H1 (cell line): ENCODE measurements around the gene HDAC9. TPM values are rescaled to one million over a fixed set of nuclear protein-coding genes. Genes with fewer than 3 reads are reported as not detected.

Source experiments
- CTCF ChIA-PET: fragments of 300-600 bp; sonication (Branson Sonifier 250); formaldehyde crosslinking; loops from one replicate; lab custom pipeline; 2021; ENCODE audit not compliant: partially characterized antibody; lab: Charles Lee
- POLR2A ChIA-PET: fragments of 300-600 bp; sonication (Branson Sonifier 250); formaldehyde crosslinking; loops from one replicate; lab custom pipeline; 2021; ENCODE audit warnings: inconsistent platforms; ENCODE audit not compliant: partially characterized antibody; lab: Charles Lee
- DNase-seq, 2 experiments: peaks; one replicate each; pipeline versions ENCODE4 v3.0.0 to v3.0.0-alpha.2; 2010 to 2022; ENCODE audit warnings: low spot score in 2 of 2, low read depth in 1 of 2, mixed read lengths in 1 of 2
- FAIRE-seq: peaks from 2 replicates; lab custom pipeline; 2011; peaks lifted over from hg19 to GRCh38; lab: Jason Lieb, UNC
- H2AFZ ChIP-seq: 2 replicates; pipeline ENCODE4 v1.8.1; 2012; ENCODE audit warnings: low read length, inconsistent platforms
- H2AK5ac ChIP-seq: 2 replicates; pipeline ENCODE4 v1.6.1; 2013; ENCODE audit warnings: low read depth, low read length
- H2BK120ac ChIP-seq: replicated peaks from 2 replicates; pipeline ENCODE3; 2013; ENCODE audit warnings: low read depth, low read length, inconsistent platforms
- H2BK12ac ChIP-seq: 2 replicates; pipeline ENCODE4 v1.6.1; 2013; ENCODE audit warnings: low read depth, low read length
- H2BK15ac ChIP-seq: 2 replicates; pipeline ENCODE4 v1.6.1; 2013; ENCODE audit warnings: low read length
- H2BK20ac ChIP-seq: 2 replicates; pipeline ENCODE4 v1.6.1; 2013; ENCODE audit warnings: low read length
- H2BK5ac ChIP-seq: 2 replicates; pipeline ENCODE4 v1.6.1; 2013; ENCODE audit warnings: low read depth, low read length
- H3K14ac ChIP-seq: 2 replicates; pipeline ENCODE4 v1.6.1; 2013; ENCODE audit warnings: inconsistent platforms; ENCODE audit not compliant: insufficient read length
- H3K18ac ChIP-seq: 2 replicates; pipeline ENCODE4 v1.6.1; 2013; ENCODE audit warnings: low read length; ENCODE audit errors: extremely low read depth
- H3K23ac ChIP-seq: 2 replicates; pipeline ENCODE4 v1.6.1; 2013; ENCODE audit warnings: inconsistent platforms; ENCODE audit not compliant: insufficient read length
- H3K23me2 ChIP-seq: 2 replicates; pipeline ENCODE4 v1.6.1; 2013; ENCODE audit warnings: low read depth, low read length
- H3K27ac ChIP-seq: 2 replicates; pipeline ENCODE4 v1.6.1; 2011; ENCODE audit warnings: low read depth, low read length, inconsistent platforms
- H3K27me3 ChIP-seq, 4 experiments: replicated peaks in 1 of 4; 1 replicate in 1 of 4; 2 replicates in 3 of 4; pipeline versions ENCODE4 v1.6.1 to v1.8.1; 2011 to 2013; ENCODE audit warnings: low read length in 3 of 4, mild to moderate bottlenecking in 3 of 4, inconsistent platforms in 2 of 4, mixed read lengths in 2 of 4, moderate library complexity in 1 of 4; ENCODE audit not compliant: control insufficient read depth in 3 of 4, insufficient read depth in 3 of 4; ENCODE audit errors: extremely low read depth in 1 of 4
- H3K36me3 ChIP-seq, 4 experiments: 2 replicates each; pipeline versions ENCODE4 v1.6.1 to v1.8.1; 2011 to 2013; ENCODE audit warnings: mild to moderate bottlenecking in 4 of 4, low read length in 3 of 4, moderate library complexity in 2 of 4, control low read depth in 1 of 4, inconsistent platforms in 1 of 4; ENCODE audit not compliant: insufficient read depth in 4 of 4, control insufficient read depth in 2 of 4
- H3K4ac ChIP-seq: replicated peaks from 2 replicates; pipeline ENCODE3; 2013; ENCODE audit warnings: low read length, low read depth, mixed read lengths, inconsistent platforms; ENCODE audit not compliant: insufficient read length
- H3K4me1 ChIP-seq, 4 experiments: replicated peaks in 1 of 4; 1 replicate in 1 of 4; 2 replicates in 3 of 4; pipeline versions ENCODE4 v1.6.1 to v1.8.1; 2011 to 2013; ENCODE audit warnings: low read length in 3 of 4, inconsistent platforms in 2 of 4, mixed read lengths in 1 of 4; ENCODE audit not compliant: insufficient read depth in 4 of 4, control insufficient read depth in 3 of 4
- H3K4me2 ChIP-seq, 2 experiments: 2 replicates each; pipeline versions ENCODE4 v1.6.1 to v1.8.1; 2011 to 2013; ENCODE audit warnings: low read depth in 2 of 2, low read length in 2 of 2, control low read depth in 1 of 2, inconsistent platforms in 1 of 2, mild to moderate bottlenecking in 1 of 2; ENCODE audit not compliant: insufficient read depth in 1 of 2
- H3K4me3 ChIP-seq, 4 experiments: fragments of 200-600, 300-600 bp in 1 of 4; sonication (generic), shearing (Covaris generic), sonication (Bioruptor Twin) in 1 of 4; 2 replicates each; pipeline versions ENCODE4 v1.5.1 to v1.8.1; 2011 to 2016; ENCODE audit warnings: low read length in 4 of 4, low read depth in 3 of 4, control low read depth in 2 of 4, inconsistent platforms in 2 of 4, mild to moderate bottlenecking in 2 of 4, mixed read lengths in 1 of 4, moderate library complexity in 1 of 4; ENCODE audit not compliant: insufficient read depth in 2 of 4; ENCODE audit errors: extremely low read depth in 1 of 4
- H3K56ac ChIP-seq: replicated peaks from 2 replicates; pipeline ENCODE3; 2013; ENCODE audit warnings: low read depth, mild to moderate bottlenecking, mixed read lengths, low read length, inconsistent platforms; ENCODE audit not compliant: insufficient read length
- H3K79me1 ChIP-seq: 2 replicates; pipeline ENCODE4 v1.6.1; 2013; ENCODE audit warnings: low read depth, low read length, control low read depth
- H3K79me2 ChIP-seq, 2 experiments: 2 replicates each; pipeline versions ENCODE4 v1.6.1 to v1.8.1; 2012 to 2013; ENCODE audit warnings: low read length in 2 of 2, mild to moderate bottlenecking in 2 of 2, inconsistent platforms in 1 of 2; ENCODE audit not compliant: insufficient read depth in 2 of 2, control insufficient read depth in 1 of 2
- H3K9ac ChIP-seq, 4 experiments: replicated peaks in 1 of 4; 1 replicate in 1 of 4; 2 replicates in 3 of 4; pipeline versions ENCODE4 v1.6.1 to v1.8.1; 2011 to 2013; ENCODE audit warnings: low read depth in 3 of 4, low read length in 3 of 4, control low read depth in 2 of 4, mild to moderate bottlenecking in 2 of 4, moderate library complexity in 2 of 4, inconsistent platforms in 1 of 4; ENCODE audit errors: extremely low read depth in 1 of 4
- H3K9me3 ChIP-seq, 2 experiments: 2 replicates each; pipeline versions ENCODE4 v1.6.1 to v1.8.1; 2012 to 2013; ENCODE audit warnings: mild to moderate bottlenecking in 2 of 2, moderate library complexity in 2 of 2, control low read depth in 1 of 2, inconsistent platforms in 1 of 2, low read depth in 1 of 2, low read length in 1 of 2, mixed read lengths in 1 of 2; ENCODE audit not compliant: insufficient read depth in 2 of 2
- H4K20me1 ChIP-seq, 2 experiments: replicated peaks in 1 of 2; 2 replicates each; pipeline versions ENCODE3 to v1.8.1; 2011 to 2013; ENCODE audit warnings: inconsistent platforms in 2 of 2, low read length in 2 of 2, mild to moderate bottlenecking in 1 of 2; ENCODE audit not compliant: insufficient read depth in 2 of 2, control insufficient read depth in 1 of 2
- H4K5ac ChIP-seq: 2 replicates; pipeline ENCODE4 v1.6.1; 2013; ENCODE audit warnings: low read length, low read depth, mixed read lengths, inconsistent platforms; ENCODE audit not compliant: insufficient read length
- H4K8ac ChIP-seq: 2 replicates; pipeline ENCODE4 v1.8.0; 2013; ENCODE audit warnings: mild to moderate bottlenecking, moderate library complexity, low read length, inconsistent platforms; ENCODE audit not compliant: insufficient read depth; ENCODE audit errors: extremely low read depth
- H4K91ac ChIP-seq: replicated peaks from 2 replicates; pipeline ENCODE3; 2013; ENCODE audit warnings: low read length, mixed read lengths, inconsistent platforms; ENCODE audit not compliant: insufficient read length
- BCL11A ChIP-seq, 2 experiments: IDR thresholded peaks; one replicate each; pipeline ENCODE4 v1.6.1; 2011; ENCODE audit warnings: low read depth in 2 of 2, low read length in 2 of 2, mild to moderate bottlenecking in 2 of 2
- BRCA1 ChIP-seq: IDR thresholded peaks from 2 replicates; pipeline ENCODE4 v1.6.1; 2012; ENCODE audit warnings: low read depth, low read length, improper control_type of control experiment
- CBX8 ChIP-seq: fragments of 300-800, 300-1000 bp; sonication (generic); IDR thresholded peaks from 2 replicates; pipeline ENCODE4 v1.7.1; 2016; ENCODE audit warnings: low read depth, low read length, borderline replicate concordance
- CHD1 ChIP-seq: IDR thresholded peaks from 2 replicates; pipeline ENCODE4 v1.6.1; 2012; ENCODE audit warnings: low read depth, low read length, improper control_type of control experiment
- KDM4A ChIP-seq: IDR thresholded peaks from one replicate; pipeline ENCODE4 v1.7.1; 2012; ENCODE audit warnings: low read depth, mild to moderate bottlenecking, moderate library complexity, low read length, inconsistent platforms; ENCODE audit not compliant: severe bottlenecking
- KDM5A ChIP-seq: fragments of 200-600 bp; IDR thresholded peaks from 2 replicates; pipeline ENCODE4 v1.7.1; 2012; ENCODE audit warnings: mild to moderate bottlenecking, low read length, inconsistent platforms, mixed read lengths
- SRF ChIP-seq: IDR thresholded peaks from 2 replicates; pipeline ENCODE4 v1.6.1; 2011; ENCODE audit warnings: mild to moderate bottlenecking, low read depth, low read length, moderate library complexity
- TEAD4 ChIP-seq: IDR thresholded peaks from 2 replicates; pipeline ENCODE4 v1.6.1; 2012; ENCODE audit warnings: low read depth, low read length, inconsistent platforms, mixed read lengths
- ZNF274 ChIP-seq: IDR thresholded peaks from 2 replicates; pipeline ENCODE4 v1.7.0; 2012; ENCODE audit warnings: low read length, borderline replicate concordance; ENCODE audit errors: extremely low read depth
- WGBS, 2 experiments: shearing (Covaris generic) in 1 of 2; methylation state at CpG; one replicate each; pipeline versions ENCODE4 v1.1.6 to v1.1.7; 2013 to 2015; ENCODE audit warnings: low lambda C conversion rate in 2 of 2, mixed read lengths in 2 of 2, inconsistent platforms in 1 of 2, low coverage in 1 of 2, missing lambda C conversion rate in 1 of 2; ENCODE audit not compliant: insufficient replicate concordance in 2 of 2, insufficient coverage in 1 of 2, insufficient read length in 1 of 2; ENCODE audit errors: extremely low coverage in 1 of 2, missing lambda C conversion rate in 1 of 2; 5-methylcytosine and 5-hydroxymethylcytosine counted together
- polyA plus RNA-seq, 7 experiments: library from polyadenylated mRNA; depleted of rRNA in 3 of 7; stranded (reverse) in 5 of 7; unstranded in 2 of 7; fragments of >200 nt in 5 of 7; fragments of 200-250 nt in 2 of 7; gene quantifications; 1 replicate in 5 of 7; 2 replicates in 1 of 7; 4 replicates in 1 of 7; pipeline versions ENCODE4 v1.2.1 to v1.2.3, GENCODE V29; 2011 to 2013; ENCODE audit warnings: missing spikeins in 2 of 7, mixed read lengths in 2 of 7
- total RNA-seq: library from RNA; stranded (reverse); fragmentation: NEBNext Ultra II Directional; extraction: Animal tissue kit (Norgen Biotek cat#: 25700); gene quantifications from 2 replicates; pipeline ENCODE4 v1.2.1, GENCODE V29; 2021

The HDAC9 gene
- total and polyA plus RNA-seq, 2 of the 8 experiments (the other 6 are each of a cell fraction or from before 2014, with no cell fraction given) = 9.5 to 13.1 TPM

DNA sequence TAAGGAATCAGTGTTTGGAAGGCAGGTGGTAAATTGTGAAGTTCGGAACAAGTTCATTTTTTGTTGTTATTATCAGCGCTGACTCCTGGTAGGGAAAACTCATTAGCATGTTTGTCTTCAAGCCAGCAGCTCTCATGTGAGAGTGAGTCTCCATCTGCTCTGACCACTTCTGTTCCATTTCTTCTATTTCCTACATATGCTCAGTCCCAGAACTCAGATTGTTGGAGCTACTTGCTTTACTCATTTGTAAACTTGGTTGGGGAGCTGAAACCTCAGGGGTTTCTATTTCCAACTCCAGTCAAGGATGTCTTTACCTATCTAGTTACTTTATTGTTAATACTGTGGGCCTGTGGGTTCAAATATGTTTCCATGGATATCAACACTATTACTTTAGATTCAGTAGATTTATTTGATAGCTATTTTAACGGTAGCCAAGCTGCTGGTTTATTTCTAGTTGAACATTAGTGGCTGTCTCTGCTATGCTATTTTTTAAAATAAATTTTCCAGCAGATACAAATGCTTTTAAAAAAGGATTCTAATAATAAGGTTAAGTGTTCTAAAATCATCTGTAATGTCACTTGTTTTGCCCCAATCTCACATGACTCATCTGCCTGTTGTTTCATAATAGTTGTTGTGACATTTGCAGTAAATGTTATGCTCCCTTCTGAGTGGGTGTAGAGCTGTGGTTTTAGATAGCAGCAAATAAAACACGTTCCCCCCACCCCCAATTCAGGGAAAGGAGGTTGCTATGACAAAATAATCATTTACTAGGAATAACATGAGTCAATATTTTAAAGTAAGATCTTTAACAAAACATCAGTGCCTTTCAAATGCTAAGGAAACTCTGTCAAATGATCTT lies 143.3 kb downstream of the HDAC9 start:
- Histone ChIP-seq H4K5ac (no peak overlapping the region), H3K79me2 (no peaks in the 10 kb centered on the region), H3K36me3 (no peaks in the 10 kb centered on the region; a peak in 1 of 8 replicates), H2BK12ac (no peak overlapping the region), H3K9me3 (no peaks in the 10 kb centered on the region), H4K20me1 (no peaks in the 10 kb centered on the region), H2BK15ac (no peak overlapping the region), H2BK20ac (no peak overlapping the region), H2AFZ (no peak overlapping the region), H3K18ac (no peak overlapping the region), H2BK5ac (no peak overlapping the region), H3K27ac (no peak overlapping the region), H3K4ac (no peak overlapping the region), H3K4me1 (no peaks in the 10 kb centered on the region), H3K4me3 (no peak overlapping the region), H3K14ac (no peak overlapping the region), H2AK5ac (no peak overlapping the region), H3K79me1 (no peaks in the 10 kb centered on the region), H3K23me2 (no peaks in the 10 kb centered on the region), H2BK120ac (no peak overlapping the region), H3K56ac (no peak overlapping the region), H4K91ac (no peak overlapping the region), H3K23ac (no peak overlapping the region), H4K8ac (no peak overlapping the region), H3K27me3 (no peaks in the 10 kb centered on the region), H3K9ac (no peak overlapping the region), H3K4me2 (no peak overlapping the region)
- ChIA-PET POLR2A (no interaction called here), CTCF (interaction anchor here (0.8 to 1.9 kb wide), 4 partner anchors 36 to 288 kb away, joined by 3 to 7 read pairs (median 4); no protein-coding TSS in a partner anchor)
- 80% methylated on average over 4 of the region's 4 CpGs; no CpG with 5 or more reads in 1 of the 2 experiments for WGBS, 2 experiments
- TF ChIP-seq CHD1 (no peak), KDM4A (no peak), BCL11A (IDR thresholded peaks at IDR 0.05; ENCODE audit: low read depth in 2 of 2, low read length in 2 of 2) (no peak), TEAD4 (no peak), SRF (no peak), BRCA1 (no peak), KDM5A (no peak), ZNF274 (no peak), CBX8 (no peak)
- DNase-seq (no peak), FAIRE-seq (no peak)
